Activated T-cell treated with anti-CD3 and anti-CD28 coated beads for 24 hours (primary cell): ENCODE results near the gene RPS19.
A peak's percentile ranks its signal among the peaks of the same experiment; 100 is the strongest.

Experiments used
- DNase-seq: peaks from one replicate; pipeline ENCODE4 v3.0.0-alpha.2; 2020; ENCODE audit warnings: low read depth

The RPS19 gene

DNA sequence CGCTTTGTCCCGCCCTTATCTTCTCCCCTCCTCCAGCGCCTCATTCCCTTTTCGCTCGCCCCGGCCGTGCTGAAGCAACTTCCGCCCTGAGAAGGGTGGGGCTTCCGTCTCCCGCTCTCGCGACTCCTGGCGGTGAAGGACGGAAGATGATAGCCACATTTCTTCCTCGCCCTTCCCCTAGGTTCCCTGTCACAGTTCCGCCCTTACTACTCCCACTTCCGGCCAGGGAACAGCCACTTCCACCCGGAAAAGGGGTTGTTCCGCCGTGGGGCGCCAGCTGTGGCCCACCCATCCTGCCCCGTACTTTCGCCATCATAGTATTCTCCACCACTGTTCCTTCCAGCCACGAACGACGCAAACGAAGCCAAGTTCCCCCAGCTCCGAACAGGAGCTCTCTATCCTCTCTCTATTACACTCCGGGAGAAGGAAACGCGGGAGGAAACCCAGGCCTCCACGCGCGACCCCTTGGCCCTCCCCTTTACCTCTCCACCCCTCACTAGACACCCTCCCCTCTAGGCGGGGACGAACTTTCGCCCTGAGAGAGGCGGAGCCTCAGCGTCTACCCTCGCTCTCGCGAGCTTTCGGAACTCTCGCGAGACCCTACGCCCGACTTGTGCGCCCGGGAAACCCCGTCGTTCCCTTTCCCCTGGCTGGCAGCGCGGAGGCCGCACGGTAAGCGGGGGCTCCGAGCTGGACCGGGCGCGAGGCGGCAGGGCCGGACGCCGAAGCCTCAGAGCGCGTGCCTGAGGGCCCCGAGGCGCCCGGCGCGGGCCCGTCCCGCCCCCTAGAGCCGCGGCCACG, at the start of gene RPS19:
RPS19 (plus strand) TSS at position 638 of the 801 bp plus-strand sequence. CDS start 520 bp downstream, outside the sequence.
- DNase-seq, result peak; percentile 98

DNA sequence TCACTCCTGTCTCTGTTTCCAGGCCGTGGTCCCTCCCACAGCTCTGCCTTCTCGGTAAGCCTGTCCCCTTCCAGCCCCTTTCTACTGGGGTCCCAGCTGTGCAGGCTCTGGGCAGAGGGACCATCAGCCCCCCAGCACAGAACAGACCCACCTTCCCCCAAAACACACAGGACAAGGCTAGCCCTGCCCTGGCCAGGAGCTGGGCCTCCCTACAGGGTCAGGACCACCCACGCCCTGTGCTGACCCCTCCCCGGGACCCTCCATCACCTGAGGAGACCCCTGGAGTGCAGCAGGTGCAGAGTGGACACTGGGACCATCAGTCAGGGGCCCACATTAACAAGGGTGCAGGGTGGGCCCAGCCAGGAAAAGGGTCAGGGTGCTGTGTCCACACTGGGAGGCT, 49.8 kb upstream of the RPS19 start:
- DNase-seq, result no peak

DNA sequence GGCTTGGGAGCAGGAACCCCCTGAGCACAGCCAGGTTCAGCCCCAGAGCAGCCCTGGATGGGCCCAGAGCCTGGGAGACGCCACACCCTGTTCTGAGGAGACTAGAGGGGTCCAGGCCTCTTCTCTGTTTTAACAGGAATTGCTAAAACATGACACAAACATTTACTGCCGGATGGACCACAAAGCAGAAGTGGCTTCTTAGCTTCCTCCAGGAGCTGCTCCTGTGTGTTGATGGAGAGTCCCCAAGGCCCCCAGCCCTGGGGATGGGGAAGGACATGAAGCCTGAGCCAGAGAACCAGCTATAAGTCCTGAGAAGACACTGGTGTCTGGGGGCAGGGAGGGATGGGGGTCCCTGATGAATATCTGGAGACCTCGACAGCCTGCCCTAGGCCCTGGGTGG, 49.0 kb upstream of the RPS19 start:
- DNase-seq, result no peak

DNA sequence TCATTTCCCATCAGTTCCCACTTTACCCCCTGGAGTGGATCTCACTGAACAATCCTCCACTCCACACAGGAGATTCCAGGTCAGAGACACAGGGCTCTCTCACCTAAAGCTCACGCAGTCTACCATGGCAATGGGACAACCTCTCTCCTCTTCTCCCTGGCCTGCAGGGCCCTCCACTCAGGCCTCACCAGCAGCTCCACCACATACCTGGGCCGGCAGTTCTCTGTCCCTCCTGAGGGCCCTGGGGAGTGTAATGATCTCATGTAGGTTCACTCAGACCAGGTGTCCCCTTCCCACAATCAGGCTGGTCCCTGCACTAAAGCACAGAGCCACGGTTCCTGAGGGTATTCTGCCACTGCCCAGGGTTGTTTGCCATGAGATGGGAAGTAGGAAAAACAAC, 48.1 kb upstream of the RPS19 start:
- DNase-seq, result no peak

DNA sequence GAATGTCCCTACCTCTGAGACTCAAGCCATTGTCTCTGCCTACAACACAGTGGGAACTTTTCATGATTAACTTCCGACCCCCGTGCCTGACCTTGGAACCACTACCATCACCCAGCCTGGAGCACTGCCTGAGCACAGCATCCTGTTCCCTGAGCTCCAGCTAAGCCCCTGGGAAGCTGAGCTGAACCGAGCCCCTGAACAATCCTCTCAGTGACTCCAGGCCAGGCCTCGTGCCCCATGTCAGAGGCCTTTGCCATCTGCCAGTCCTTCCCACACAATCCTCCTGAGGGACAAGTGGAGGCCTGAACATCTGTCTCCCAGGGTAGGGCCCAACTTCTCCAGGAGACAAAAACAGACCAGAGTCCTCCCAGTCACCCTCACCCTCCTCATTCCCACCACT, 46.1 kb upstream of the RPS19 start:
- DNase-seq, result no peak

DNA sequence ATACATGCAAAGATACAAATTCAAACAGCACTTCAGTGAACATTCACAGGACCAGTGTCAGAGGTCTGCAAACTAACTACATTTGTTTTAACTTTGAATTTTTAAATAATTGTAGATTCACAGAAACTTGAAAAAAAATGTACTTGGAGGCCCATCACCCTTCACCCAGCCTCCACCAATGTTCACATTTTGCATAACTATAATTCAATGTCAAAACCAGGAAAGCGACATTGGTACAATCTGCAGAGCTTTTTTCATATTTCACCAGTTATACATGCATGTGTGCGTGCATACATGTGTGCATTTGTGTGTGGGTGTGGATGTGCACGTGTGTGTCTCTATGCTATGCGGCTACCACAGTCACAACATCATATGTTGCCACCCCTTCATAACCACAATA, 44.8 kb upstream of the RPS19 start:
- DNase-seq, result no peak

DNA sequence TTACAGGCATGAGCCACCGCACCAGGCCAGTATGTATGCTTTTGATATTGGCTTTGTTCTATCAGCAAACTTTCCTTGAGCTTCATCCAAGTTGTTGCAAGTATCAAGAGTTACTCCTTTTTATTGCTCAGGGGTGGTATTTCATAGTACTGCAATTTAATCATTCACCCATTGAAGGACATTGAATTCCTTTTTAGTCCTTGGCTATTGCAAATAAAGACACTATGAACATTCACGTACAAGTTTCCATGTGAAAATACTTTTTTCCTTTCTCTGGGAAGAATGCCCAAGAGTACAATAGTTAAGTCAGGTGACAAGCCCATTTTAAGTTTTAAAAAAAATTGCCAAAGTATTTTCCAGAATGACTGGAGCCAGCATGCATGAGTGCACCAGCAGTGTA, 43.3 kb upstream of the RPS19 start:
- DNase-seq, result no peak

DNA sequence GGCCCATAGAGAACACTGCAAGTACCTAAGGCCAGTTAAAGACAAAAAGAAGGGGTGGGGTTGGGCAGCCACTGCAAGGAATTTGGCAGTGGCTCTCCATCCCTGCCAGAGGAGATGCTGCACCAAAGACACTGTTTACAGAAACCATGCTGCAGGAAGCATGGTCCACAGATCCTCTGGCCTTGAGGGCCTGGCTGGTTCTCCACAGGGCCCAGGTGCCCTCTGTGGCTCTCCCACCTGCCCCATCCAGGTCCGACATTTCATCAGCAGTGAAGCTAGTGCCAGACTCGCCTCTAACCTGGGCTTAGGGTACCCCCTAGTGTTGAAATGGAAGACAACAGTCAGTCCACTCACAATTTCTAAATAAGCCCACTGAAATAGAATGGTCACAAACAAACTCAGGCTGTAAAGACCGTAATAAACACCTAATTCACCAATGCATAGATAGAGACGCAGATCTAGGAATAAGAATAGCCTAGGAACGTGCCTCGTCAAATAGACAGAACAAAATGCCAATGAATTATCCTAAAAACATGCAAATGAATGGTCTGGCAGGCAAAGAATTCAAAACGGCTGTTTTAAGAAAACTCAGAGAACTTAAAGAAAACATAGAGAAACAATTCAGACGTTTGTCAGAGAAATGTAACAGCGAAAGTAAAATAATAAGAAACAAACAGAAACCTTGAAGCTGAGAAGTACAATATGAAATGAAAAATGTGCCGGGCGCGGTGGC, 38.9 kb upstream of the RPS19 start:
- DNase-seq, result peak; percentile 20

DNA sequence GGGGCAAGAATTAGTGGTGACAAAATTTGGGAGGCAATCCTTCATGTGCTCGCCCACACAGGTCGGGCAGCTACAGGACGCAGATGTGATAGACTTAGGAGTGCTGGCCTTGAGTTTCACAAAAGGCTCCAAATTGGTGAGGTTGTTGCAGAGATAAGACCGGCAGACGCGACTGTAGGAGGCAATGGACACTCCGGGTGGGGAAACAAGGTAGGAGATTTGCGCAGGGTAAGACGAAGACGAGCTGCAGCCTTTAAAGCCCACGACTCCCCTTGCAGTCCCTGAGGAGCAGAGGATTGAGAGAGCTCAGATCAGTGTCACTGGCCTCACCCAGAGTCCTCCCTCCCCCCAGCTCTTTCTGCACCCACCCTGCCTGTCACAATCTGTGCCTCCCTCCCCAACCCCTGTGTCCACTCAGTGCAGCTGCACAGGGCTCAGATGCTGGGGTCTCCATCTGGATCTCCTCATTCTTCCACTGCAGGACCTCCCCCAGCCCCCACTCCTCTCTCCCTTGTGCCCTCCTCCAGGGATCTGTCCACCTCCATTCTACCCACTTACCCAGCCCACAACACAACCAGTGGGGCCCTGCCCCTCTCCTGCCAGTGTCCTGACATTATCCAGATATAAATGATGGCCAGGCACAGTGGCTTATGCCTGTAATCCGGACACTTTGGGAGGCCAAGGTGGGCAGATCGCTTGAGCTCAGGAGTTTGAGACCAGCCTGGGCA, 21.9 kb upstream of the RPS19 start:
- no peak for DNase-seq

DNA sequence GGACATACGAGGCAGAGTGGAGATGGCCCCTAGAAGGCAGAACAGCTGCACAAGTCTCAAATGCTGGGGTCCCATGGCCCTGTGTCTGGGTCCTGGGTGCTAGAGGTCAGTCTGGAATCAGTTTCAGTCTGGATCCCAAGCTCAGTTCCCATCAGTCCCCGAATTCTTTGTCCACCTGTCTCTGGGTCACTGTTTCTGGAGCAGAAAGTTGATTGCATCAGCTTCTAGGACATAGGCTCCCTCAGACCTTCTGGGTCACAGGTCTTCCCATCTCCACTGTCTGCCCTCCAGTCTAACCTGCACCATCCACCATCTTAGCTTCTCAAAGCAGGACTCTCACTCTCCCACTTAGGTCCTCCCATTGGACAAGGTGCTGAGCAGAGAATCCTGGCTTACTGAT, 20.8 kb upstream of the RPS19 start:
- no peak for DNase-seq

DNA sequence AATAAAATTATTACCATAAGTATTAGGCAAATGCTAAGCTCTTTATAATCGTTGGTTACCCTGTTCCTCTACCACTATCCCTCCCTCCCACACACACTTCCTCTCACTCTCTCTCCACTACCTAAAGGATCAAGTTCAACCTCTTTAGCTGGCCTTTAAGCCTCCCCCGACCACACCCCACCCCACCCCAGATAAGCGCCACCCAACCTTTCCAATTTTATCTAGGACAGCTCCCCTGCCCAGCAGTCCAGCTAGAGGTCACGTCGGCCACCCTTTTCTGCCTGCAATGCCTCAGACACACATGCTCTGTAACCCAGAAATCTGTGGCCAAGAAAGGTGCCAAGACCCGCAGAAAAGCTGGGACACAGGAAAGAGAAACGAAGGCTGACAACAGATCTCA, 16.7 kb upstream of the RPS19 start:
- DNase-seq, result no peak

DNA sequence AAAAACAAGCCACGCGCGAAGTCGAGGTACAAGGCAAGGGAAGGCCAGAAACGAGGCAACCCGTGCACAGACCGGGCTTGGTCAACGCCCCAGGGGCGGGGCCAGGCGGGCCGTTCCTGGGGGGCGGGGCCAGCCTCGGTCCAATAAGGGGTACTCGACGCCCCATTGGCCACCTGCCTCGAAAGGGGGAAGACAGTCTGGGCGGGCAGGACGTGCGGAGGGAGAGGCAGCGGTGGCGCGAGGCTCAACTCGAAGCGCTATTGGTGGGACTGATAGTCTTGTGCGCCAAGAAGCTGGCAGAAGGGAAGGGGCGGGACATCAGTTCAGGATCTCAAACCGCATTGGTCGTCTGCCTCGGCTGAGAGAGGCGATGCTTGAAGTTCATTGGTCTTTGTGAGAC, 15.5 kb upstream of the RPS19 start, which contains the start of gene LYPD4:
LYPD4 (minus strand) TSS at position 83 of the 400 bp plus-strand sequence. CDS start 5,398 bp downstream, outside the sequence.
- no peak for DNase-seq

DNA sequence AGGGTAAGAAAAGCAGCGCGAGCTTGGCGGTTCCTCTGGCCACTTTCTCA, 15.2 kb upstream of the RPS19 start, which contains the start of gene DMRTC2:
DMRTC2 (plus strand) TSS at position 42 of the 50 bp plus-strand sequence. CDS start 2,387 bp downstream, outside the sequence.
- no peak for DNase-seq

DNA sequence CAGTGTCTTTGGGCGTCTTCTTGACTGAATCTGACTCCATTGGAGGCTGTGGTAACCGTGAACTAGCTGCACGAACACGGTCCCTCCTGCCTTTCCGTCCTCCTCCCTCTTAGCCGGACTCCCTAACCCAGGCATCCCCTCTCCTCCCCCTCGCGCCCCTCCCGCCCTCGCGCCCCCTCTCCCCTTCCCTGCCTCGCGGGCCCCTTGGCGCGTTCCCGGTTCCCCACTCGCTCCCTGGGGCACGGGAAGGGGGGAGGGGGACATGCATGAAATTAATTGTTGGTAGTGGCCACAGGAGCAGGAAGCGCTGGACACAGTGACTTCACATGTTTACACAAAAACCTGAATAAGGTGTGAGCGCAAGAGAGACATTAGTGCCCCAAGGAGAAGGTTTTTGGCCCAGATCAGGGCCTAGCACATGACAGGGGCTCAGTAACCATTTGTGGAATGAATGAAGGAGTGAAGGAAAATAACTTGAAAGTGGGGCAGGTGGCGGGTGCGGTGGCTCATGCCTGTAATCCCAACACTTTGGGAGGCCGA, 14.9 kb upstream of the RPS19 start:
- no peak for DNase-seq

DNA sequence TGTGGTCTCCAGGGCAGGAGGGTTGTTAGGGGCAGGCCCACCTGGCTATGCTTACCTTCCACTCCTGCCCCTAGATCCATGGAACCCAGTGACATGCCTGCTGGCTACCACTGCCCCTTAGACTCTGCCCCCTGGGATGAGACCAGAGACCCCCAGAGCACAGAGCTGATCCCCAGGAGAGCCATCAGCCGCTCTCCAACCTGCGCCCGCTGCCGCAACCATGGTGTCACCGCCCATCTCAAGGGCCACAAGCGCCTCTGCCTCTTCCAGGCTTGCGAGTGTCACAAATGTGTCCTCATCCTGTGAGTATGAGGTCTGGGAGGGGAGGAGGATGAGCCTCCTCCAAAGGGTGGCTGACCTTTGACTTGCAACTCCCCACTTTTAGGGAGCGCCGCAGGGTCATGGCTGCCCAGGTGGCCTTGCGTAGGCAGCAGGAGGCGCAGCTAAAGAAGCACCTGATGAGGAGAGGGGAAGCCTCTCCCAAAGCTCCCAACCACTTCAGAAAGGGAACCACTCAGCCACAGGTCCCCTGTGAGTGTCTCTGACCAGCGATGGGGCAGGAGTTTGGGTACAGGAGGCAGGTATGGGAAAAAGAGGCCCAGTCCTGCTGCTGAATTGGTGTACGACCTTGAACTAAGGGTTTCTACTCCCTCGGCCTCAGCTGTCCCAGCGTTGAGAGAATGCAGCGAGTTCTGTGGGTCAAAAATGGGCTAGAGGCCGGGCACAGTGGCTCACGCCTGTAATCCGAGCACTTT, 12.5 kb upstream of the RPS19 start:
- no peak for DNase-seq

DNA sequence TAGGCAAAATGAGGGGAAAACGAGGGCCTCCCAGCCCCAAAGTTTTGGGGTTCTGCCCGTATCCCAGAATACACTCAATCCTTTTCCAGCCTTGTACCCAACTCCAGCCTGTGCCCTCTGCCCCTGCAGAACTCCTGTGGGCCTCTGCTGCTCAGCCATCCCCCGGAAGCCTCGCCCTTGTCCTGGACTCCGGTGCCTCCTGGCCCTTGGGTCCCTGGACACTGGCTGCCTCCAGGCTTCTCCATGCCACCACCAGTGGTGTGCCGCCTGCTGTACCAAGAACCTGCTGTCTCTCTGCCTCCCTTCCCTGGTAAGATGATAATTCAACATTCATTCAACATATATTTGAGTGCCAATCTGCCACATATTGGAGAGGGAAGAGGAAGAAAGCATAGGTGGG, 11.4 kb upstream of the RPS19 start:
- no peak for DNase-seq

DNA sequence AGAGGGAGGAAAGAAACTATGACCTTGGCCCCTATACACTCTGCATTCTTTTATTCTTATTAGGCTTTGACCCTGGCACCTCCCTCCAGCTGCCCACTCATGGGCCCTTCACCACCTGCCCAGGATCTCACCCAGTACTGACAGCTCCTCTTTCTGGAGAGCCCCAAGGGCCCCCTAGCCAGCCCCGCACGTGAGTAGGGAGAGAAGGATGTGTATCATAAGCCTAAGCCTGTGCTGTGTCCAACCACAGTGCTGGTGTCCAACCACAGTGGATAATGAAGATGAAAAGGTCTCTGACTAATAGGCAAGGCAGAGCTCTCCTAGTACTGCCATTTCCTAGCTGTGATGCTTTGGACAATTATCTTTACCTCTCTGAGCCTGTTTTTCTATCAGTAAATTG, 11.0 kb upstream of the RPS19 start:
- DNase-seq, result no peak

DNA sequence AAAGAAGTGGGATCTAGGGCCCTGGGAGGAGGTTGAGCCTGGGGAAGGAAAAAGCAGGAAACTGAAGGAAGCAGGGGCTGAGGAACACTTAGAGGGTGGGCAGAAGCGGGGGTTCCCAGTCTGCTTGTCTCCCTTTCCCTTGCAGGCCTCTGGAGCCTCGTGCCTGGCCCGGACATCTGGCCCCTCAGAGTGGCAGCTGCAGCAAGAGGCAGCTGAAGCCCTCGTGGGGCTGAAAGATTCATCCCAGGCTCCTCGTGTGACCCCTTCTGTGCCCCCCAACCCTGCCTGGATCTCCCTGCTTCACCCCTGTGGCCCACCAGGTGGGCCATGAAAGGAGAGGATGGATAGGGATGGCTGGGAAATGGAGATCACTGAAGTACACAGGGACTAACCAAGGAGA, 9.7 kb upstream of the RPS19 start:
- no peak for DNase-seq

DNA sequence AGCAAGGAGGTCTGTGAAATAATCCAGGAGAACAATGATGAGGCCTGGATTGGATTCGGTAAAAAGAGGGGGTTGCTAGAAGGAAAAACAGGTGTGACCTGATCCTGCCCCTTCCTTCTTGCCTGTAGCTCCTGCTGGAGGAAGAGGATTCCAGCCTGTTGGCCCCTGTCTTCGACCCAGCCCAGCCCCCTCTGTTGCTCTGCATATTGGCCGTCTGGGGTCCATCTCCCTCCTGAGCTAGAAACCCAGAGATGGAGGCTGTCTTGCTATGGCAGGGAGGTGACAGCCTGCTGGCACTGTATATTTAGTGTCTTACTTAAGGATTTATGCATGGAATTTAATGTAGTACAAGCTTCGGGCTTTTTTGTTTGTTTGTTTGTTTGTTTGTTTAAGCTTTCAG, 8.6 kb upstream of the RPS19 start:
- no peak for DNase-seq

DNA sequence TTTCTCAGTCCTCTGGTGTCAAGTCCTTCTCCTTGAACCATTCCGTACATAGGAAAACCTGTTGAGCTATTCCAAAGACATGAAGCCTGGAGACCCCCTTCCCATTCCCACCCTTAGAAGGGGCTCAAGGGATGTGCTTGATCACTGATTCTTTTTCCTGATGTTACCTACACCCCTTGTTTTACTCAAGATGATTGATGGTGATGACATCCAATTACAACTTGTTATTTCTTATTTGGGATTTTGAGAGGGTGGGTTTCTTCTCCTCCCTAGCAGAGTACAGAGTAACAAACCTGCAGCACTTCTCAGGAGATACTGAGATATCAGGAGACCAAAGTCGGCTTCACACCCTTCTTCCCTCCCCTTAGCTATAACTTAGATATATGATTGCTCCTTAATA, 6.7 kb upstream of the RPS19 start:
- DNase-seq, result no peak

DNA sequence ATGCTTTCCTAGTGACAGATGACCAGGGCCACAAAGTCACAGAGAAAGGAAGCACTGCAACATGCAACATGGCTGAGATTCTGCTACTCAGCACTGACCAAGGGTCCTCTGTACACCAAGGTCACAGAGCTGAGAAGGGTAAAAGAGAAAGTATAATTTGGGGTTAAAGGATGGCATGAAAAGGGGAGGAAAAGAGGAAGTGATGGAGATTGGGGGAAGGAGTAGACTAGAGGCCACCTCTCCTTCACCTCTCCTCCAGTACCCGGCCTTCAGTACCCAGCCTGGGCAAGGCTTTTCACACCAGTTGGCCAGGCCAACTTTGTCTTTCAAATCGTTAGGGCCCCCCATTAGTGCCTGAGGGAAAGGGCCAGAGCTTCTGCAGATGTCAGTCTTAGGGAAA, 6.3 kb upstream of the RPS19 start:
- DNase-seq, result no peak

DNA sequence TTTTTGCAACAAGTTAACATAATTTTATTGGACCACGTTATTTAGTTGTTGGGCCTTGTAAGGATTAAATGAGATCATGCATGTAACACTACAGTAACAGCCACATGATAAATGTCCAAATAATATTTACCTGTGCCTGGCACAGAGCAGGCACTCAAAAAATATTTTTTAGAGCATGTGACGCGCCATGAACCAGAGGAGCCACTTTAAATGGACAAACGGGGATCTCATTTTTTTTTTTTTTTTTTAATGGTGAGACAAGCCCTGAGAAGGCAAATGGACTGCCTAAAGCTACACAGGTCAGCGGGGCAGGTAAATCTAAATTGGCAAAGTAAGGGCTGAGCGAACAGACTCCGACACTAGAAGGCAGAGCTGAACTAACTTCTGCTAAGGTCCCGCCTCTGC, 840 bp upstream of the RPS19 start:
- DNase-seq, result no peak
